Activated CD8-positive, alpha-beta memory T cell treated with anti-CD3 and anti-CD28 coated beads, Interleukin-2, amount 50 U/mL, for 1 hour (primary cell): ENCODE measurements around the gene WNK2.

Experiments
- DNase-seq: peaks from one replicate; pipeline ENCODE4 v3.0.0-alpha.2; 2020; ENCODE audit errors: extremely low read depth

Gene WNK2

GRCh38 chr9:93254806-93255493, 71.0 kb downstream of the WNK2 start:
- DNase-seq: no peak

GRCh38 chr9:93255494-93255867, 71.5 kb downstream of the WNK2 start:
- DNase-seq: no peak

- DNase-seq: no peak
Measured at GRCh38 chr9:93255994-93256877, 72.3 kb downstream of the WNK2 start.

- no peak for DNase-seq
Measured at GRCh38 chr9:93256878-93257807, 73.2 kb downstream of the WNK2 start.

- DNase-seq: no peak
Measured at GRCh38 chr9:93257808-93258331, 73.9 kb downstream of the WNK2 start.

GRCh38 chr9:93258419-93258817, 74.5 kb downstream of the WNK2 start:
- no peak for DNase-seq

GRCh38 chr9:93258818-93259489, 75.0 kb downstream of the WNK2 start:
- DNase-seq: no peak

- DNase-seq: no peak
Measured at GRCh38 chr9:93259490-93260262, 75.7 kb downstream of the WNK2 start.

- no peak for DNase-seq
Measured at GRCh38 chr9:93260263-93261066, 76.5 kb downstream of the WNK2 start.

GRCh38 chr9:93261281-93261680, 77.3 kb downstream of the WNK2 start:
- no peak for DNase-seq

GRCh38 chr9:93261735-93262523, 78.0 kb downstream of the WNK2 start:
- DNase-seq: no peak

- DNase-seq: no peak
Measured at GRCh38 chr9:93262537-93263310, 78.8 kb downstream of the WNK2 start.

- no peak for DNase-seq
Measured at GRCh38 chr9:93263334-93264229, 79.6 kb downstream of the WNK2 start.

GRCh38 chr9:93264338-93265125, 80.6 kb downstream of the WNK2 start:
- DNase-seq: no peak

GRCh38 chr9:93265301-93265971, 81.5 kb downstream of the WNK2 start:
- DNase-seq: no peak

- DNase-seq: no peak
Measured at GRCh38 chr9:93265972-93266371, 82.0 kb downstream of the WNK2 start.
